Mucosa of descending colon (tissue), 3 donors: ENCODE data around the gene SEC24B. TPM values are rescaled to one million over a fixed set of nuclear protein-coding genes. Genes with fewer than 3 reads are reported as not detected.

Source experiments
- ATAC-seq: fragments of 200-7000 bp; cut with Tn5 transposase; one replicate; pipeline ENCODE4 v1.9.1; 2020; ENCODE audit warnings: mild to moderate bottlenecking, moderate library complexity
- DNase-seq, 3 donors: peaks; one replicate each; pipeline ENCODE4 v3.0.0-alpha.2; 2020
- H3K36me3 ChIP-seq: fragments of 200-600 bp; one replicate; pipeline ENCODE4 v1.8.0; 2021; ENCODE audit warnings: low read depth, mild to moderate bottlenecking
- H3K4me1 ChIP-seq: fragments of 200-600 bp; one replicate; pipeline ENCODE4 v1.8.0; 2021; ENCODE audit warnings: low read depth, mild to moderate bottlenecking
- H3K4me3 ChIP-seq: fragments of 200-600 bp; one replicate; pipeline ENCODE4 v1.8.0; 2021; ENCODE audit warnings: mild to moderate bottlenecking
- H3K9me3 ChIP-seq: fragments of 200-600 bp; one replicate; pipeline ENCODE4 v1.8.0; 2021; ENCODE audit warnings: mild to moderate bottlenecking
- CTCF ChIP-seq: fragments of 200-600 bp; IDR thresholded peaks from one replicate; pipeline ENCODE4 v1.8.0; 2022; ENCODE audit warnings: antibody characterized with exemption, mild to moderate bottlenecking
- intact Hi-C, 2 donors: fragments of 100-400 bp; cut with DNase I in 1 of 2; cut with micrococcal nuclease in 1 of 2; formaldehyde crosslinking; loops; one replicate each; pipeline versions ENCODE4 v1.11.0 to v1.11.1; 2022; cut with DNase I, micrococcal nuclease
- long read RNA-seq, 2 donors: library from polyadenylated mRNA; unstranded; transcript quantifications; one replicate each; pipeline ENCODE4 v2.0.0, GENCODE V29; 2019 to 2021
- total RNA-seq, 3 donors: library from RNA; stranded (reverse); fragmentation: NEBNext Ultra II Directional in 2 of 3; extraction: Animal tissue kit (Norgen Biotek cat#: 25700) in 2 of 3; gene quantifications; one replicate each; pipeline versions ENCODE4 v1.2.1 to v1.2.4, GENCODE V29; 2021 to 2023
- donor health status: DM: no; HTN: no; CAD: no; lungs with moderate emphysema.
- donor health status: DM: no; HTN: no; CAD: no.
- donor health status: DM: no; HTN: yes; CAD: no.

The SEC24B gene
- total RNA-seq, result 10 to 100 TPM; 28.5 to 41.7 (median 35.0) TPM
- long read RNA-seq, donor 1, partial matches to known transcripts, result 9 of 19 reads
- long read RNA-seq, donor 1, other reads (novel, unspliced or antisense), result 7 of 19 reads
- long read RNA-seq, donor 2, partial matches to known transcripts, result 0 of 2 reads
- long read RNA-seq, donor 2, other reads (novel, unspliced or antisense), result 2 of 2 reads

DNA sequence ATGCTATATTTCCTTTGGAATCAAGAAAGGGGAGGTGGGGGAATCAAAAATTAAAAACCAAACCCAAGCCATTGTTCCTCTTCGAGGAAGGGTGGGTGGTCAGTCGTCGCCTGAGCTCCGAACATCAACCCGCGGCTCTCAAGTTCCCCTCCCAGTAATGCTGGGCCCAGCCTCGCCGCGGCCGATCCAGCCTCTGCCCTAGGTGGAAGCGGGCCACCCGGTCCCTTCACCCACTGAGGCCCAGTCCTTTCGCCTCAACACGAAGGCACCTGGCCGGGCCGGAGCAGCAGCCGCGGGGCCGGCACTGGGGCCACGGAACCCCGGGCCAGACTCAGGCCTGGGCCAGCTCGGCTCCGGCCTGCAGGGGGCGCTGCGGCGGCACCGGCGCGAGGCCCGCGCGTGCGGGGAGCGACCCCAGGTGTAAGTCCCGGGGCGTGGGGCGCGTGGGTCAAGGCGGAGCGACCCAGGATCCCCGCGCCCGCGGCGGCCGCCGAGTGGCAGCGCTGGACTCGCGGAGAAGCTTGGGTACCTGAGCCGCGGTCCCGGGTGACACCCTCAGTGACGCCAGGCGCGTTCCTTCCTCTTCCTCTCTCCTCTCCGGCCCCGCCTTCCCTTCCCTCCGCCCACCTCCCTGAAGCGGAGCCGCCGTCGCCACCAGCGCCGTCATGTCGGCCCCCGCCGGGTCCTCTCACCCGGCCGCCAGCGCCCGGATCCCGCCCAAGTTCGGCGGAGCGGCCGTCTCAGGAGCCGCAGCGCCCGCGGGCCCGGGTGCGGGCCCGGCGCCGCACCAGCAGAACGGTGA lies at the start of gene SEC24B:
Gene SEC24B, plus strand, starts transcription at position 611 of the 802 bp plus-strand sequence. Its CDS starts 55 bp downstream, at position 666.
- Histone ChIP-seq H3K4me3 (peak within 1 kb of the TSS; percentile 62), H3K9me3 (no peaks in the 10 kb centered on the region), H3K4me1 (peaks cover 27% of the 10 kb centered on the region), H3K36me3 (no peaks in the 10 kb centered on the region)
- intact Hi-C loops, result no loop called here
- TF ChIP-seq CTCF, result peak; percentile 94
- ATAC-seq (peak; percentile 95), DNase-seq (peak; percentile 92 to 96 (median 92))

GRCh38 chr4:109383823-109384222 lies 49.8 kb upstream of the SEC24B start:
- H3K9me3 ChIP-seq, result no peaks in the 10 kb centered on the region
- intact Hi-C loops, result no loop called here
- DNase-seq, result no peak
- no peak overlapping the region for H3K4me3 ChIP-seq
- TF ChIP-seq CTCF, result no peak
- no peak for ATAC-seq
- H3K4me1 ChIP-seq, result no peaks in the 10 kb centered on the region
- H3K36me3 ChIP-seq, result no peaks in the 10 kb centered on the region

DNA sequence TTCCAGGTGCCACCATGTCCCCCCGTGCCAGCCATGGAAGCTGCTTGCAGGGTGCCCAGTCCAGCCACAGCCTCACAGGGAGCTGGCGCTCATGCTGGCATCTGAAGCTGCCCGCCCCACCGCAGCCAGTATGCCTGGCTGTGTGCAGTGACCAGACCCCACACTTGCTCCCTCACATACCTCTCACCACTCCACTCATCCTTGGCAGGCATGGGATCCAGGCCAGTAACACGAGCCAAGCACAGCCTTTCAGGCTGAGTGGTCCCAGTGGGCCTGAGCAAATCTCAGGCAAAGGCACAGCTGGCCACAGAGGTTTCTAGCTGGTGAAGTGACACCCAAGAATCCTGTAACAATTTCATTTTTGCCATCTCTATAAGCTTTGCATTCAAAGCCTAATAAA lies 48.4 kb upstream of the SEC24B start:
- Histone ChIP-seq H3K9me3 (no peaks in the 10 kb centered on the region), H3K4me3 (no peak overlapping the region), H3K4me1 (no peaks in the 10 kb centered on the region), H3K36me3 (no peaks in the 10 kb centered on the region)
- ATAC-seq, result no peak
- intact Hi-C loops, result no loop called here
- no peak for DNase-seq
- no peak for TF ChIP-seq CTCF

DNA sequence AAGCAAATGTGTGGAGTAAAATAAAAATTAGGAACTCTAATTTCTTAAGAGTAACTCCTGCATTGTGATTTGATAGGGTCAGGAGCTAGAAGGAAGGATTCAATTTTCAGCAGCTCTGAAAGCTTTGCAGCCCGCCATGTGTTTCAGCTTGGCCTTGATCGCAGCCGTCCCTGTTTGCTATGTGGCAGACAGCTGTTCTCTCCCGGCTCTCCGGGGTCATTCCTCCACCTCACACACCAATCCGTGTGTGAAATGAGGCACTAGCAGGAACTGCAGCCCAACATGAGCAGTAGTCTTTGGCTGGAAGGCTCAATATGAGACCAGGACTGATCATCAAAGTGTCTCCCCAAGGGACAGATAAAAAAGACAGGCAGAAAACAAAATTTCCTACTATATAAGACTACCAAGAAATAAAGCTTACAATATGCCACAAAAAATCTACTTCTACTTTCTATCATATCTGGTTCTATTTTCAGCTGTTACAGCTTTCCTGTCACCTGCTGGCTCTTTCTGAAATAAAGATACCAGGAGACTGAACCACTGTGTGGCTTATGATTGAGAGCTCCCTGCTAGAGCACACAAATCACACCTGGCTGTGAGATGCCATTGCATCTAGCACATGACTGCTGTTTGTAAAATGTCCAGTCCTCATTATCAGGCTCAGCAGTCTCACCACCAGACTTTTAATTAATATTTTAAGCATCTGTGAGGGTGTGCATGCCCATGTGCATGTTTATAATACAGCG lies 44.1 kb upstream of the SEC24B start:
- TF ChIP-seq CTCF, result no peak
- Histone ChIP-seq H3K36me3 (no peaks in the 10 kb centered on the region), H3K9me3 (no peaks in the 10 kb centered on the region), H3K4me1 (no peaks in the 10 kb centered on the region), H3K4me3 (no peak overlapping the region)
- ATAC-seq (no peak), DNase-seq (no peak)
- intact Hi-C loops, result no loop called here

- DNase-seq (no peak), ATAC-seq (no peak)
- no peak for TF ChIP-seq CTCF
- Histone ChIP-seq H3K4me3 (no peak overlapping the region), H3K9me3 (no peaks in the 10 kb centered on the region), H3K36me3 (no peaks in the 10 kb centered on the region), H3K4me1 (no peaks in the 10 kb centered on the region)
- intact Hi-C loops, result no loop called here
Observed at GRCh38 chr4:109390115-109390768, 43.4 kb upstream of the SEC24B start.
